GM18870 (cell line): ENCODE data around the gene LRRK2.

ENCODE experiments used
- ATAC-seq: cut with Tn5 transposase; IDR thresholded peaks from one replicate; pipeline ENCODE4 v1.9.1; 2021; ENCODE audit warnings: moderate library complexity; ENCODE audit not compliant: unreplicated experiment

LRRK2 gene

DNA sequence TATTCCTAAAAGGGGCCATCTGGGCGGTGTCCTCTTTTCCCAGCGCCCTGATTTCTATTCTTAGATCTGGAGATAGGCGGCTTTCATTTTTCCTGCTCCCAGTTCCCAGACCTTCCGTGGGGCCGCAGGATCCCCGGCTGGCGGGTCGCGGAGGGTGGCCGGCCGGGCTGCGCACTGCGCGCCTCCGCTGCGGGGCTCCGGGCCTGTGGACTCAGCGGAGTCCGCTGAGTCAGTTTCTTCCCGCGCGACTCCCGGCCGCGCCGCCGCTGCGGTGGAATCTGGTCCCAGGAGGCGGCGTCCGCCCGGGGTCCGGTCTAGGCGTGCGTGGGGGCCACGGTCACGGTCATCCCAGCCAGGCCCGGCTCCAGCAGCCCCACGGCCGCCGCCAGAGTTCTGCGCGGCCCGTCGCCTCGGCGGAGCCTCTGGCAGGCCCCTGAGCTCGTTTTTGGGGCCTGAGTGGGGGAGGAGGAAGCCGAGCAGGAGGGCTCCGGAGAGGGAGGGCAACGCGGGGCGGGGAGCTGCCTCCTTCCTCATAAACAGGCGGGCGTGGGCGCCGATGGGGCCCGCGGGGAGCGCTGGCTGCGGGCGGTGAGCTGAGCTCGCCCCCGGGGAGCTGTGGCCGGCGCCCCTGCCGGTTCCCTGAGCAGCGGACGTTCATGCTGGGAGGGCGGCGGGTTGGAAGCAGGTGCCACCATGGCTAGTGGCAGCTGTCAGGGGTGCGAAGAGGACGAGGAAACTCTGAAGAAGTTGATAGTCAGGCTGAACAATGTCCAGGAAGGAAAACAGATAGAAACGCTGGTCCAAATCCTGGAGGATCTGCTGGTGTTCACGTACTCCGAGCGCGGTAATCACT lies at the start of gene LRRK2:
TSS of gene LRRK2 (plus strand) at position 559 of the 853 bp plus-strand sequence. CDS start at position 694, 135 bp downstream.
- no peak for ATAC-seq

GRCh38 chr12:40175045-40175444 lies 49.8 kb upstream of the LRRK2 start:
- no peak for ATAC-seq

- ATAC-seq = no peak
These were observed 49.3 kb upstream of the LRRK2 start for GRCh38 chr12:40175489-40175888.

GRCh38 chr12:40178701-40179100 lies 46.1 kb upstream of the LRRK2 start:
- no peak for ATAC-seq

GRCh38 chr12:40181490-40181889 lies 43.3 kb upstream of the LRRK2 start:
- no peak for ATAC-seq

DNA sequence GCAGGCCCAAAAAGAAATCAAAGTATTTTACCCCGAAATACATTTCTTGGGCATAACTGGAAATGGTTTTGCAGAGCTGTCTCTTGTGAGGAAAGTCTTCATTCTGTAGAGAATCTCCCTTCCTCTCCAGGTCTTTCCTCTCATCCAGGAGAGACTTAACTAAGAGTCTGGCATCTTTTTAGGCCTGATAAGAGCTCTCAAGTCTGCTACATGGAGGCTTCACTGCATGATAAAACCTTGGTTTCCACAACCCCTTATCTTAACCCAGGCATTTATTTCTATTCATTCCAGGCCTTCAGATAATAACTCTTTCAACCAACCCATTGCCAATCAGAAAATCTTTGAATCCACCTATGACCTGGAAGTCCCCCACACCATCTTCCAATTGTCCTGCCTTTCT lies 41.1 kb upstream of the LRRK2 start:
- ATAC-seq = no peak

- no peak for ATAC-seq
These were observed 40.1 kb upstream of the LRRK2 start for GRCh38 chr12:40184493-40185302.

GRCh38 chr12:40185303-40185693 lies 39.5 kb upstream of the LRRK2 start:
- ATAC-seq = no peak

GRCh38 chr12:40188558-40189320 lies 36.1 kb upstream of the LRRK2 start:
- no peak for ATAC-seq

DNA sequence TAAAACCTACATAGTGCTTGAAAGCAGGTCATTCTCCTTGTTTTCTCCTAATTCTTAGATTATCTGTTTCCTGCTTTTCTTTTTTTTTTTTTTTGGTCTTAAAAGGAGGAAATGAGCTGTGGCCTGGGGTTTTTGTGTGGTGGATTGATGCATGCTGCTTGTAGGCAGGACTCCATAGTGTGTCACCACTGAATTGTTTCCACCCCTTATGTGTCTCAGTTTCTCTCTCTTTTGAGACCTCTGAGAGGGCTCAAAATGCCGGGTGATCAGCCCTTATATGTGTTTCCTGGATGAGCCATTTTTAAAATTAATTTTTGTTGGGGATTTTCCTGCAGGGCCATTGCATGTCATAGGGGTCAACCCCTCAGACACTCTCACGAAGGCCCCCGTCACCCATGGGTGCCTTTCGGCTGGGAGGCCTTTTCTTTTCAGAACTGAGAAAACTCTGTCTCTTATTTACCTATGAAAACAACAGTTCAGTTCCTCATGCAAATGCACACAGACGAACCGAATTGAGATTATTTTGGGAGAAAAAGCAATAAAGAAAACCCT lies 32.0 kb upstream of the LRRK2 start:
- ATAC-seq = peak; percentile 99

DNA sequence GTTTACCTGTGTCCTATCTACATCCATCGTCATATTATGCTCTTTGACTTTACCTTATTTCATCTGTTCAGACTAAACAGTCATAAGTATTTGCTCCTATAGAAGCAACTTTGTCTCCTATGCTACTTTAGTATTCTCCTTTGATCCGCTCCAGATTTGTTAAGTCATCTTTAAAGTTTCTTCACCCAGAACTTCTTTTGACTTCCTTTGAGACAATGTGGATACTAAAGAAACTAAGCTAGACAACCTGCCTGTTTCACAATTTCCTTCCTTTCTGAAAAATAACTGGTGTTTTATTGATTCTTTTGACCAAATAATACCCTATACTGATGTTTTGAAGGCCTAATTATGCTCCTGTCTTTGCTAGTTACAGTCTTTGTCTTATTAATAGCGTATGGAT lies 30.0 kb upstream of the LRRK2 start:
- no peak for ATAC-seq

- no peak for ATAC-seq
These were observed 27.2 kb upstream of the LRRK2 start for GRCh38 chr12:40197590-40197989.

GRCh38 chr12:40198601-40199000 lies 26.2 kb upstream of the LRRK2 start:
- no peak for ATAC-seq

DNA sequence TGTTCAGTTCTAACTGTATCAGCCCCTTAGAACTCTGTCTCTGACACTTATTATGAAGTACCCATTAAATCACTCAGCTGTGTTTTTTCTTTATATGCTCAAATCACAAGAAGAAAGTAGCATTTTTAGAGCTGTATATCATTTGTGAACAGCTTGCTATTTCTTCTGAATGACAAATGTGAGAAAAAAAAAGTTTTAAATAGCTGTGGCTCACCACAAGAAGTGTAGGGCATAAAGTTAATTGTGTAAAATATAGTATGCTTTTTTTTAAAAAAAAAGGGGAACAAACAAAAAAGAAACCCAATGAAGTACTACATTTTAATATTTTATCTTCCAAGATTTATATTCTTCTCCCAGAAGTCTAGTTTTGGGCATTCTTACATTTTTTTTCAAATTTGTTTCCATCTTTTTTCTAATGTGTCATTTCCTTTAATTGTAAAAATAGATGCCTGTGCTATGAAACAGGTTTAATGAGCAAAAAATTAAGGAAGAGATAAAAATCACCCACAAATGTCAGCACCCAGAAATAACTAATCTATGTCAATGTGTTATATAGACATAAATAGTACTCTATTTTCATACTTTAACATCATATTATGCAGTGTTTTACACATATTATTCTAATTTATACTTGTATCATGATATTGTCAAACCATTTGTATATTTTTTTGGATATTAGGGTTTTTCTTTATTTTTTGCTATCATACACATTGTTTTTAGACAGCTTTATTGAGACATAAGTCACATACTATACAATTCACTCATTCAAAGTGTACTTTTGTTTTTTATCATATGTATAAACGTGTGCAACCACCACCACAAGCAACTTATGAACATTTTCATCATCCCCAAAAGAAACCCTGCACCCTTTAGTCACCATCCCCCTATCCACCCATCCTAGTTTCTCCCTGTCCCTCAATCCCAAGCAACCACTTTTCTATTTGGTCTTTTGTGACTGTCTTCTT lies 22.4 kb upstream of the LRRK2 start:
- ATAC-seq = peak; percentile 54

GRCh38 chr12:40203060-40203430 lies 21.8 kb upstream of the LRRK2 start:
- no peak for ATAC-seq

DNA sequence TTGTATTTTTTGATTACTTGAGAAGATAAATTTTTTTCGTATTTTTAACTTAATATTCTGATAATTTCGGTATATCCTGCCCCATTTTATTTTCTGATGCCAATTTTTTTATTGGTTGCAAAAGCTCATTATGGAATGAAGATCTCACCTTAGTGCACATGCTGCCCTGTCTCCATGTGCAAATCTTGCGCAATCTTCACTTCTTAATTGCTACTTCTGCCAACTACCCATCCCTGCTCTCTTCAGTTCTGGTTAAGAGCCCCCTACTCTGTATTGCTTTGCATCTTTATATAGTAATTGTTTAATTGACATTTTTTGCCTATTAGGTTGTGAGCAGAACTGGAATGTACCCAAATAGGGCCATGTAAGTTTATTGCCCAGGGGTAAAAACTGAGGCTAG lies 20.5 kb upstream of the LRRK2 start:
- ATAC-seq = no peak

DNA sequence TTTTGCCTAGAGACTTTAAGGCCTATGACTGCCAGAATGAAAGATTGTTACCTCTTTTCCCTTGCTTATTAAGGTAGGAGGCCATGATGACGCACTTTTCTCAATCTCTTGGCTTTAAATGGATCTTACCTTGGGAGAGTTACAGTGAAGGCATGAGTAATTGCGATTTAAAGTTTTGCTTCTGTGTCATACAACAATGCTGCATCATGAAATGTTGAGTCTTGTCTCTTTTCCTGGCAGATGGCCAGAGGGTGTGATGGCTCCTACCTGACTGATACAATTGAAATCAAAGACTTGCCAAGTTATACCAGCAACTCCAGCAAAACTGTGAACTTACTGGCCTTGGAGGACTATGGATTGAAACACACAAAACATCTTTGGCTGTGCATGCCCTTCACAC lies 17.2 kb upstream of the LRRK2 start:
- ATAC-seq = no peak

DNA sequence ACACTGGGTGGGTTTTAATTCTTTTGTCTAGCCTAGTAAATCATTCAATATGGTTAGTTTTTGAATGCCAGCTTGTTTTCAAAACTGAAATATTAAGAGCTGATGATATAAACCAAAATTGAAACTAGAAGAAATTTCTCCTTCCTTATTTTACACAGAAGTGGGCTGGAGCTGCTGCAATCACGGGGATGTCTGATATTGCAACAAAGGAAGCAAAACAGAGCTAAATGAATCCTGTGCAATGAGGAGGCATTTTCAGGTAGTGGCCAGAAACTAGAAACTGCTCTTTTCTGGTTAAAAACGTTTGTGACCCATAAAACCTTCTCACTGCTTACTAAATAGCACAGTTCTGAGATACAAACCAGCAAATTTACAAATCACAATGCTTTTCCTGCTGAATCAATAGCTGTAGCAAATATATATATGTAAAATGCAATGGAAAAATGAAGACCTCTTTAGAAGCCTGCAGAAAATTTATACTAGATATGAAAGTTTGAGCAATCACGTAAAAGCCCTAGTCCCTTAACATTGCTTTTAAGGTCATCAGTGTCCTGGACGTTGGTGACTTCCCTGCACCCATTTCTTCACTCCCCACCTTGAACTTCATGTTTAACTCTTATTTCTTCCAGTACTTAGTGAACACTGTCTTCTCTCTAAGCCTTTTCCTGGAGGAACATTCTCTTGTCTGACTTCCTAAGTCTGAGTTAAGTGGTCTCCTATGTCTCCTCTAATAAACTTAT lies 15.9 kb upstream of the LRRK2 start:
- ATAC-seq = peak; percentile 87

DNA sequence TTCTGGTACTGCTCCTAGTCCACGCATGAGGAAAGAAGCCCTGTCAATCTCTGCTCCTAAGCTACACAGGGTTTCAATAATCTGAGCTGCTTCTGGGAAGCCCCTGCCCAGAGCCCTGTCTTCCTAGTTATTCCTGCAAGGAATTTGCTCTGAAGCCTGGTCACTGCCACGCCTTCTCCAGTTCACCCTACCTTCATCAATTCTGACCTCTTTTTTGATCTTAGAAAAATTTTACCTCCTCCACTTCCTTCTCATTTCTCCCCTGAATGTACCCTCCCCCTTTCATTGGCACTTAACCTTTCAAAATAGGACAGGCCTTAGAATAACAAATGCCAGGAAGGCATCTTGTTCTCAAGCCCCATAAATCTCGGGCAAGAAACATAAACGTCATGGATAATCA lies 14.9 kb upstream of the LRRK2 start:
- no peak for ATAC-seq
